ENCODE measurements around the gene VAV3. TPM values are rescaled to one million over a fixed set of nuclear protein-coding genes. Genes with fewer than 3 reads are reported as not detected.

VAV3 gene
- total and polyA plus RNA-seq, 11 donors = 0.57 to 8.3 (median 1.9) TPM

GRCh38 chr1:107975851-107976250, 10.9 kb upstream of the VAV3 start:
- H3K9me3 ChIP-seq = no peaks in the 10 kb centered on the region
- H3K4me3 ChIP-seq = no peak overlapping the region
- H3K27ac ChIP-seq = no peak overlapping the region
- TF ChIP-seq POLR2A (IDR thresholded peaks at IDR 0.05) (no peak), CTCF (IDR thresholded peaks at IDR 0.05) (no peak)
- intact Hi-C loops (cut with DNase I) = no loop called here
- DNase-seq = no peak
- ATAC-seq = no peak
- WGBS, 4 donors = 88 to 95% (median 95%) methylated on average over 4 of the region's 4 CpGs
- H3K36me3 ChIP-seq = no peaks in the 10 kb centered on the region
- H3K4me1 ChIP-seq = no peaks in the 10 kb centered on the region
- H3K27me3 ChIP-seq = no peaks in the 10 kb centered on the region

- H3K27me3 ChIP-seq = no peaks in the 10 kb centered on the region
- H3K4me3 ChIP-seq = no peak overlapping the region
- no peaks in the 10 kb centered on the region for H3K4me1 ChIP-seq
- WGBS, 4 donors = 34 to 67% (median 50%) methylated on average over 2 of the region's 2 CpGs
- no peak overlapping the region for H3K27ac ChIP-seq
- TF ChIP-seq CTCF (IDR thresholded peaks at IDR 0.05) (no peak), POLR2A (IDR thresholded peaks at IDR 0.05) (no peak)
- intact Hi-C loops (cut with DNase I) = no loop called here
- DNase-seq (no peak), ATAC-seq (no peak)
- H3K9me3 ChIP-seq = no peaks in the 10 kb centered on the region
- H3K36me3 ChIP-seq = no peaks in the 10 kb centered on the region
These were observed 9.1 kb upstream of the VAV3 start for GRCh38 chr1:107974090-107974489.

GRCh38 chr1:107972391-107973180, 7.6 kb upstream of the VAV3 start:
- ATAC-seq (no peak), DNase-seq (no peak)
- Histone ChIP-seq H3K4me3 (no peak overlapping the region), H3K9me3 (no peaks in the 10 kb centered on the region), H3K27me3 (peaks cover 0 to 2% (median 0%) of the 10 kb centered on the region in 9 donors), H3K36me3 (no peaks in the 10 kb centered on the region), H3K27ac (no peak overlapping the region), H3K4me1 (no peaks in the 10 kb centered on the region)
- TF ChIP-seq CTCF (IDR thresholded peaks at IDR 0.05) = no peak
- TF ChIP-seq POLR2A (IDR thresholded peaks at IDR 0.05) = no peak
- intact Hi-C loops (cut with DNase I) = no loop called here
- WGBS, 4 donors = 46 to 64% (median 52%) methylated on average over 3 of the region's 3 CpGs

GRCh38 chr1:107966550-107966949, 1.6 kb upstream of the VAV3 start:
- no peak for TF ChIP-seq CTCF (IDR thresholded peaks at IDR 0.05)
- intact Hi-C loops (cut with DNase I) = loop anchor here in 6 of 10 donors (5.0 to 10.0 kb wide), 6 partner anchors 88 to 184 kb away; no protein-coding TSS in a partner anchor
- DNase-seq (no peak), ATAC-seq (peak in 1 of 4 donors; percentile 55)
- no peak overlapping the region for H3K4me3 ChIP-seq
- peaks cover 0 to 5% (median 0%) of the 10 kb centered on the region in 9 donors for H3K27me3 ChIP-seq
- no peaks in the 10 kb centered on the region for H3K36me3 ChIP-seq
- no peaks in the 10 kb centered on the region for H3K9me3 ChIP-seq
- WGBS, 4 donors = 62 to 75% (median 71%) methylated on average over 8 of the region's 8 CpGs
- H3K4me1 ChIP-seq = peaks cover 0 to 29% (median 12%) of the 10 kb centered on the region in 12 donors
- peak overlapping the region in 2 of 12 donors; percentile 59 to 73 for H3K27ac ChIP-seq

Measured in heart left ventricle (tissue), 16 donors.